DND-41 (cell line): Measurements from ENCODE around the gene TAS2R4.

Experiments
- CTCF ChIP-seq: IDR thresholded peaks from 2 replicates; pipeline ENCODE4 v1.5.1; 2012; ENCODE audit warnings: borderline replicate concordance, low read length, moderate library complexity, mild to moderate bottlenecking; ENCODE audit not compliant: poor library complexity, severe bottlenecking; ENCODE audit errors: extremely low read depth
- EZH2 ChIP-seq: IDR thresholded peaks from 3 replicates; pipeline ENCODE4 v1.6.1; 2012; ENCODE audit warnings: borderline replicate concordance, low read depth, mild to moderate bottlenecking, moderate library complexity, low read length, inconsistent platforms; ENCODE audit not compliant: severe bottlenecking

GRCh38 chr7:141738592-141739013 lies 37.9 kb upstream of the TAS2R4 start:
- TF ChIP-seq CTCF (no peak), EZH2 (no peak)
